Loucy (cell line): Measurements from ENCODE around the gene CENPO.

Experiments used
- H2AFZ ChIP-seq: fragments of 200-600 bp; sonication (generic); 2 replicates; pipeline ENCODE4 v1.6.0; 2016; ENCODE audit warnings: antibody characterized with exemption, mild to moderate bottlenecking, low read length, moderate library complexity
- H3F3A ChIP-seq: fragments of 200-600 bp; 2 replicates; pipeline ENCODE4 v1.6.0; 2016; ENCODE audit warnings: antibody characterized with exemption, low read depth, mild to moderate bottlenecking
- H3K27me3 ChIP-seq: fragments of 200-600 bp; sonication (generic); 2 replicates; pipeline ENCODE4 v1.6.1; 2014; ENCODE audit warnings: low read length, mild to moderate bottlenecking; ENCODE audit not compliant: insufficient read depth, poor library complexity, severe bottlenecking
- H3K36me3 ChIP-seq: fragments of 200-600 bp; sonication (generic); 2 replicates; pipeline ENCODE4 v1.6.1; 2016; ENCODE audit warnings: low read length; ENCODE audit not compliant: insufficient read depth
- H3K4me1 ChIP-seq: fragments of 200-600 bp; sonication (generic); 2 replicates; pipeline ENCODE4 v1.5.1; 2014; ENCODE audit warnings: low read length, mild to moderate bottlenecking; ENCODE audit not compliant: insufficient read depth, poor library complexity, severe bottlenecking
- H3K4me2 ChIP-seq: fragments of 200-600 bp; sonication (generic); 2 replicates; pipeline ENCODE4 v1.6.0; 2014; ENCODE audit warnings: antibody characterized with exemption, low read length, low read depth, mild to moderate bottlenecking; ENCODE audit not compliant: poor library complexity, severe bottlenecking
- H3K4me3 ChIP-seq: fragments of 200-600 bp; sonication (generic); 2 replicates; pipeline ENCODE4 v1.5.1; 2014; ENCODE audit warnings: low read length, mild to moderate bottlenecking, mixed read lengths; ENCODE audit not compliant: poor library complexity, severe bottlenecking
- H3K79me2 ChIP-seq: fragments of 200-600 bp; sonication (generic); 2 replicates; pipeline ENCODE4 v1.6.1; 2014; ENCODE audit warnings: low read length; ENCODE audit not compliant: insufficient read depth
- H3K9ac ChIP-seq: fragments of 200-600 bp; sonication (generic); 2 replicates; pipeline ENCODE4 v1.6.0; 2014; ENCODE audit warnings: mild to moderate bottlenecking, low read depth, low read length, moderate library complexity; ENCODE audit not compliant: poor library complexity, severe bottlenecking
- H3K9me2 ChIP-seq: fragments of 200-600 bp; sonication (generic); replicated peaks from 2 replicates; pipeline ENCODE4 v1.6.1; 2016; ENCODE audit warnings: low read depth, low read length, mixed read lengths
- H3K9me3 ChIP-seq: fragments of 200-600 bp; sonication (generic); 2 replicates; pipeline ENCODE4 v1.6.1; 2014; ENCODE audit warnings: mild to moderate bottlenecking, antibody characterized with exemption, low read length, low read depth; ENCODE audit not compliant: insufficient read depth
- H4K20me1 ChIP-seq: fragments of 200-600 bp; sonication (generic); 2 replicates; pipeline ENCODE4 v1.6.0; 2014; ENCODE audit warnings: antibody characterized with exemption, low read length, mild to moderate bottlenecking; ENCODE audit not compliant: insufficient read depth, poor library complexity, severe bottlenecking
- EZH2phosphoT487 ChIP-seq: fragments of 200-600 bp; IDR thresholded peaks from 2 replicates; pipeline ENCODE4 v1.6.1; 2018; ENCODE audit warnings: antibody characterized with exemption, mild to moderate bottlenecking, moderate library complexity, borderline replicate concordance
- TF ChIP-seq, protein P1 (sequence below): fragments of 200-600 bp; sonication (generic); conservative IDR thresholded peaks from 2 replicates; pipeline ENCODE4 v1.5.1; 2014; ENCODE audit warnings: mild to moderate bottlenecking, antibody characterized with exemption, low read length

Gene CENPO

DNA sequence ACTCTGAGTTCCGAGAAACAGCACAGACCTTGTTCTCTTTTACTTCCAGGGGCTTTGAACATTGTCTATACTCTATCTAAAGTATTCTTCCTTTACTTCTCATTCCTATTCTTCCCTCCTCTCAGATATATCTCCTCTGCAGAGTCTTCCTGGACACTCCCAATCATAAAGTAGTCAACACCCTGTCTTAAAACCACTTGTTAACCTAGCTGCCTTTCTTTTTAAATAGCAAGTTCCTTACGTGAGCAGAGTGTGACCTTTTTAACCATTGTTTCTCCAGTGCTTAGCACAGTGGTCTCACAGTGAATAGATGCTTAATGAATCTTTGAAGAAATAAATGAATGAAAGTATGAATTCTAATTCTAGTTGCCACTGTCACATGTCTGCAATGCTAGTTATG lies 47.4 kb upstream of the CENPO start:
- Histone ChIP-seq H3K4me3 (no peak overlapping the region), H3K4me2 (no peak overlapping the region), H3K9ac (no peak overlapping the region), H3K79me2 (no peaks in the 10 kb centered on the region), H2AFZ (no peak overlapping the region), H3K4me1 (no peaks in the 10 kb centered on the region), H3K9me2 (no peaks in the 10 kb centered on the region), H3F3A (no peaks in the 10 kb centered on the region), H3K9me3 (no peaks in the 10 kb centered on the region), H4K20me1 (no peaks in the 10 kb centered on the region), H3K27me3 (no peaks in the 10 kb centered on the region), H3K36me3 (peaks cover 12% of the 10 kb centered on the region; the same call in 1 of the 2 replicates)
- TF ChIP-seq, protein P1, sequence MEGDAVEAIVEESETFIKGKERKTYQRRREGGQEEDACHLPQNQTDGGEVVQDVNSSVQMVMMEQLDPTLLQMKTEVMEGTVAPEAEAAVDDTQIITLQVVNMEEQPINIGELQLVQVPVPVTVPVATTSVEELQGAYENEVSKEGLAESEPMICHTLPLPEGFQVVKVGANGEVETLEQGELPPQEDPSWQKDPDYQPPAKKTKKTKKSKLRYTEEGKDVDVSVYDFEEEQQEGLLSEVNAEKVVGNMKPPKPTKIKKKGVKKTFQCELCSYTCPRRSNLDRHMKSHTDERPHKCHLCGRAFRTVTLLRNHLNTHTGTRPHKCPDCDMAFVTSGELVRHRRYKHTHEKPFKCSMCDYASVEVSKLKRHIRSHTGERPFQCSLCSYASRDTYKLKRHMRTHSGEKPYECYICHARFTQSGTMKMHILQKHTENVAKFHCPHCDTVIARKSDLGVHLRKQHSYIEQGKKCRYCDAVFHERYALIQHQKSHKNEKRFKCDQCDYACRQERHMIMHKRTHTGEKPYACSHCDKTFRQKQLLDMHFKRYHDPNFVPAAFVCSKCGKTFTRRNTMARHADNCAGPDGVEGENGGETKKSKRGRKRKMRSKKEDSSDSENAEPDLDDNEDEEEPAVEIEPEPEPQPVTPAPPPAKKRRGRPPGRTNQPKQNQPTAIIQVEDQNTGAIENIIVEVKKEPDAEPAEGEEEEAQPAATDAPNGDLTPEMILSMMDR = no peak
- no peak for TF ChIP-seq EZH2phosphoT487

DNA sequence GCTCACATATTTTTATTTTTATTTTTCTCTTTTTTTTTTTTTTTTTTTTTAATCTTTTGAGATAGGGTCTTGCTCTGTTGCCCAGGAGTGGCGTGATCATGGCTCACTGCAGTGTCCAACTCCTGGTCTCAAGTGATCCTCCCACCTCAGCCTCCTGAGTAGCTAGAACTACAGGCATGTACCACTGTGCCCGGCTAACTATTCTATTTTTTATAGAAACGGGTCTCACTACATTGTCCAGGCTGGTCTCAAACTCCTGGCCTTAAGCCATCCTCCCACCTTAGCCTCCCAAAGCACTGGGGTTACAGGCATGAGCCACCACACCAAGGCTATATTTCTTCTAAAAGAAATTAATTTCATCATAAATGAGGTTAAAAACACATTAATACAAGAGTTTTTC lies 45.9 kb upstream of the CENPO start:
- Histone ChIP-seq H3K4me3 (no peak overlapping the region), H3K4me2 (no peak overlapping the region), H3K79me2 (no peaks in the 10 kb centered on the region), H3K9me2 (no peaks in the 10 kb centered on the region), H3K4me1 (no peaks in the 10 kb centered on the region), H2AFZ (no peak overlapping the region), H4K20me1 (no peaks in the 10 kb centered on the region), H3K9me3 (no peaks in the 10 kb centered on the region), H3K27me3 (no peaks in the 10 kb centered on the region), H3K36me3 (peaks cover 13% of the 10 kb centered on the region; the same call in 1 of the 2 replicates), H3F3A (no peaks in the 10 kb centered on the region), H3K9ac (no peak overlapping the region)
- TF ChIP-seq EZH2phosphoT487 = no peak
- TF ChIP-seq, protein P1 = no peak

DNA sequence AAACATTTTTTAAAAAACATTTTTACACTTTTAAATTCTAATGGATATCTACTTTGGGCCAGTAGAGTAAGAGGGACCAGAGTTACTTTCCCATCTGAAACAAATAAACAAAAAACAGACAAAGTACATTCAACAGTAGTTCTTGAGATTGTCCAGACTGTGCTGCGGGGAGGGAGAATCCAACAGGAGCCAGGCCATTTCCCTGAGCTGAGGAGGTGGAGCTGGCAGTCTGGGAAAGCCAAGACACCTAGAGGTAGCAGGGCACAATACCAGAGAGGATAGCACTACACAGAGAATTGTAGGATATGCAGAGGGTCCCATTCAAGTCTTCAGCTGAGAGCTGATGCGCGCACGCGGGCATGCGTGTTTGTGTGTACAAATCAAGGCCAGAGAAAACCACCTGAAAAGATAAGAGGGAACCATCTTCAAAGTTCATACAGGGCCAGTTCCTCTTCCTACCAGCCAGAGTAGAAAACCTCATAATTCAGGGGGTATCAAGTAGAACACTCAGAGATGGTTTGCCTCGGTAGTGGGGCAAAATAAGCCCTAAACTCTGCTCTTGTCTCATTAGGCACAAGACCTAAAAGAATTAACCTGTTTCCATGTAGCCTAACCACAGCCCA lies 44.0 kb upstream of the CENPO start:
- Histone ChIP-seq H3K36me3 (peaks cover 21% of the 10 kb centered on the region; the same call in 1 of the 2 replicates), H4K20me1 (no peaks in the 10 kb centered on the region), H3K9me3 (no peaks in the 10 kb centered on the region), H3K4me3 (no peak overlapping the region), H3K4me1 (no peaks in the 10 kb centered on the region), H3K9ac (no peak overlapping the region), H3K27me3 (no peaks in the 10 kb centered on the region), H3K79me2 (no peaks in the 10 kb centered on the region), H3K9me2 (no peaks in the 10 kb centered on the region), H2AFZ (no peak overlapping the region), H3K4me2 (no peak overlapping the region), H3F3A (no peaks in the 10 kb centered on the region)
- TF ChIP-seq, protein P1 = no peak
- TF ChIP-seq EZH2phosphoT487 = no peak
